Left hindlimb (tissue), 1 donor: ENCODE measurements around the gene INF2.
"Not testable (repeated sequence)": the region's sequence is repeated elsewhere in the genome, so short reads cannot be mapped to it uniquely, and the experiment has no call there.

ENCODE experiments used
- DNase-seq: peaks from one replicate; pipeline ENCODE4 v3.0.0-alpha.2; 2018

The INF2 gene

DNA sequence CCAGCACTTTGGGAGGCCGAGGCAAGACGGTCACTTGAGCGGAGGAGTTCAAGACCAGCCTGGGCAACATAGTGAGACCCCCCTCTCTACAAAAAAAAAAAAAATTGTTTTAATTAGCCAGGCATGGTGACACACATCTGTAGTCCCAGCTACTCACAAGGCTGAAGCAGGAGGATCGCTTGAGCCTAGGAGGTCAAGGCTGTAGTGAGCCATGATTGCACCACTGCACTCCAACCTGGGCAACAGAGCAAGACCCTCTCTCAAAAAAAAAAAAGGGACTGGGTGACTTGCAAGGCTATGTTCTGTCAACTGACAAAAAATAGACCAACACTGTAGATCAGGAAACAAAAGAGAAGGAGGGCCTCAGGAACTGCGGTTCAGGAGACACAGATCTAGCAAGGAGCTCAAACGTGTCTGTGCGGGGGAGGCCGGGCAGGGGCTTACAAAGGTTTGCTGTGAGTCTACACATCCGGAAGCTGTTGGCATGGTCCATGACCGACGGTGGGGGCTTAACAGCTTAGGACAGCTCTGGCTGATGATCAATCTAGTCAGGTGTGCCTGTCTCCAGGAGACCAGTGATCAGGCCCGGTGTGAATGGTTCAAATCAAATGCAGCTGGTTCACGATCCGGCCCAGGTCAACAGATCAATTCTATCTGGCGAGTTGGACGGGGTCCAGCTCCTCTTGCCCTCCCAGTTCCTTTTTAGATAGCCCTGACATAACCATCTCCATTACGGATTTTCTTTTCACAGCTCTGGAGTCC, 31.7 kb upstream of the INF2 start:
- DNase-seq, result no peak

- DNase-seq, result no peak
Observed at GRCh38 chr14:104658325-104658712, 31.1 kb upstream of the INF2 start.

- DNase-seq, result no peak
Observed at GRCh38 chr14:104659146-104659545, 30.3 kb upstream of the INF2 start.

DNA sequence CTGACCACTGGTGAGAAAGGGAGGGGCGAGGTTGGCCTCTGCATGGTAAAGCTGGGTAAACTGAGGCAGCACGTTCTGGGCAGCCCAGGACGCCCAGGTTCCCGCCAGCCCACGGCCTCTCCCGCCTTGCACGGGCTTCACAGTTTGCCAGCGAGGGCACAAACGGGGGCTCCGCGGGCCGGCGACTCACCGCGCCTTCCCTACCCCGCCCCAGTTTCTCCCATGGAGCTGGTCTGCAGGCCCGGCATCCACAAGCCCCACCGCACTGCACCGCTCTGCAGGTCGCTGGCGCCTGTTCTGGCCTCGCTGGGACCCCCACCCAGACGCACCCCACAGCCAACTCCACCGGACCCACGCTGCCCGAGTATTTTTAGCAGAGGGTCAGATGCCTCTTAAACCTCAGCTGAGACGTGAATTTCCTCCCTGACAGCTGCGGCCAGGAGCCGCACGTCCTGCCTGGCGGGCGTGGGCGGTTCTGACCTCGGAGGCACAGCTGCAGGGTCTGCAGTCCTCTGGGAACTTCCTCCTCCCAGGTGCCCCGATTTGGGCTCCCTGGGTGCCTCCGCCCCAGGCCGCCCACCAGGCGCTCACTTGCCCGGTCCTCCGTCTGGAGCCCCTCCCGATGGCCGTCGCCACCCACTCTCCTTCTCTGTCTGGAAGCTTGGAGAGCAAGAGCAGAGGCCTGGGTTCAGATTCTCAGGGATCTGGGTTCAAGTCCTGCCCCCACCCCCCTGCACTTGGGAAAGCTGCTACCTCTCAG, 29.5 kb upstream of the INF2 start:
- no peak for DNase-seq

- DNase-seq, result no peak
Observed at GRCh38 chr14:104660597-104660996, 28.8 kb upstream of the INF2 start.

GRCh38 chr14:104661086-104661485, 28.3 kb upstream of the INF2 start:
- DNase-seq, result no peak

GRCh38 chr14:104661528-104662157, 27.8 kb upstream of the INF2 start:
- DNase-seq, result not testable (repeated sequence)

DNA sequence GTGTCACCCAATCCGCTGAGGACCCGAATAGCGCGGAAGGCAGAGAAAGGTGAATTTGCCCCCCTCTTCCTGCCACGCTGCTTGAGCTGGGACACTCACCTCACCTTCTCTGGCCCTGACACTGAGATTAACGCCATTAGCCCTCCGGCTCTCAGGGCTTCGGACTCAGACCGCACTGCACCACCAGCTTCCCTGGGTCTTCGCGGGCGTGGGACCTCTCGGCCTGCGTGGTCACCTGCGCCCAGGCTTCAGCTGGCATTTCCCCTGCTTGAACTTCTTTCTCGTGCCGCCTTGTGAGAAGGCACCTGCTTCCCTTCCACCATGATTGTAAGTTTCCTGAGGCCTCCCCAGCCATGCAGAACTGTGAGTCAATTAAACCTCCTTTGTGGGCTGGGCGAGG, 26.9 kb upstream of the INF2 start:
- not testable (repeated sequence) for DNase-seq

DNA sequence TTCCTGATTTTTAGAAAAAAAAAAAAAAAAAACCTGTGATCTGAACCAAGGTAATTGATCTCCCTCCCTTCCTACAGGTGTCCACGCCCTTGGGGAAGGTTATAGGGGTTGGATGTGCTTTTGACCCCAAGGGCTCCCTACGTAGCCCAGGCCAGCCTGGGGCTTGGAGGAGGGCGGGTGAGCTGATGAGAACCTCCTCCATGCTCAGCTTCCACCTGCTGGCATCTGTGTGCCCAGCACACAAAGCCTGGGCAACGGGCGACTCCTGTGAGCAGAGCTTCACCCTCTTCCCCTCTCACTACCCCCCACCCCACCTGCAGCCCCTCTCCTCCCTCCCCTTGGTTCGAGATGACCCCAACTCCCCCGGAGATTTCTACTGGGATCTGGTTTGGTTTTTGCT, 25.3 kb upstream of the INF2 start:
- DNase-seq, result no peak

- DNase-seq, result no peak
Observed at GRCh38 chr14:104664588-104664987, 24.8 kb upstream of the INF2 start.

DNA sequence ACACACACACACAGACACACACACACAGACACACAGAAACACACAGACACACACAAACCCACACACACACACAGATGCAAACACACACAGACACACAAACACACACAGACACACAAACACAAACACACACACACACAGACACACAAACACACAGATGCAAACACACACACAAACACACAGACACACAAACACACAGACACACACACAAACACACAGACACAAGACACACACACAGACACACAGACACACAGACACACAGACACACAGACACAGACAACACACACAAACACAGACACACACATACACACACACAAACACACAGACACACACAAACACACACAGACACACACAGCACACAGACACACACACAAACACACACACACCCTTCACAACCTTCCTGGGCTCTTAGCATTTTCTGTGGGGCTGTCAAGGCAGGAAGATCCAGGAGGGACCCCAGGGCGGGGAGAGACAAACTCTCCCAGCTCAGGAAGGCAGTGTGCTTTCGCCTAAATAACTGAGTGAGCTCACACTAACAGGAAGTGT, 24.2 kb upstream of the INF2 start:
- DNase-seq, result no peak

DNA sequence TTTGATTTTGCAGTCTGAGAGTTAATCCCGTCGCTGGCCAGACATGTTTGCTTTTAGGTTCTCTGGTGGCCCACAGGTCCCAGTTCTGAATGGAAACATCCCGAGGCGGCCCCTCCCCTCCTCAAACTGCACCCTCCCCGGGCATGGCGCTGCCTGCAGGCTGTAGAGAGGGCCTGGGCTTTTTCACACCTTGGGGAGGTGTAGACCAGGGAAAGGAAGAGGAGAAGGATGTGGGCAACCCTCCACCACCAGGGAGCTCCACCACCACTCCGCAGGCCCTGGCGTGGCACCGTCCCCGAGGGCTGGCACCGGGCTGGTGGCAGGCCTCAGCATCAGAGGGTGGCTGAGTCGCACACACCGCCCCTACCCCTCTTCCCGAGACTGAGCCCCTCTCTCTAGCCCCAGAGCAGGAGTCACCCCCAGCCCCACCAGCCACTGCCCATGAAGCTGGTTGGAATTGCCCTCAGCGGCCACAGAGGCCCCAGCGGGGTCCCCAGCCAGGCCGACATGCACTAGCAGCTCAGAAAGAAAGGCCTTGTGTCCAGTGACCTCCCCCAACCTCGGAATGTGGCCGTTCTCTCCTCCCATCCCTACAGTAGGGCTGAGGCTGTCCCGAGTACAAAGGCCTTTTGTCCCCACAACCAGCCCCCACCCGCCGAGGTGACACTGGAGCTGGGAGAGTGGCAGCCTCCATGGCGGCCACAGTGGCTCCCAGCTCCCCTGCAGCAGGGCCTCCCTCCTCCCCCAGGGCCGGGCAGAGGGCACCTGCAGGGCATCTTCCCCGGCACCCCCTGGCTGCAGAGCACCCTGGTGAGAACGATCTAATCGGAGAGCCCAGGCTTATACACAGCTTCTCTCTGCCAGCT, 23.5 kb upstream of the INF2 start:
- peak; percentile 59 for DNase-seq

DNA sequence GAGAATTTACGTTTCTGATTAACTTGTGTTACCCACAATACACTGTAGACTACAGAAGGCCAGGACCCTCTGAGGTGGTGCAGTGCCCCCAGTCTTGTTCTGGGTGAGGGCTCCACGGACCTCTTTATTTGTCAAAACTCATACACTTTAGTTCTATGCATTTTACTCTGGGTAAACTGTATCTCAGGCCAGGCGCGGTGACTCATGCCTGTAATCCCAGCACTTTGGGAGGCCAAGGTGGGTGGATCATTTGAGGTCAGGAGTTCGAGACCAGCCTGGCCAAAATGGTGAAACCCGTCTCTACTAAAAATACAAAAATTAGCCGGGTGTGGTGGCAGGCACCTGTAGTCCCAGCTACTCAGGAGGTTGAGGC, 22.9 kb upstream of the INF2 start:
- DNase-seq, result not testable (repeated sequence)

DNA sequence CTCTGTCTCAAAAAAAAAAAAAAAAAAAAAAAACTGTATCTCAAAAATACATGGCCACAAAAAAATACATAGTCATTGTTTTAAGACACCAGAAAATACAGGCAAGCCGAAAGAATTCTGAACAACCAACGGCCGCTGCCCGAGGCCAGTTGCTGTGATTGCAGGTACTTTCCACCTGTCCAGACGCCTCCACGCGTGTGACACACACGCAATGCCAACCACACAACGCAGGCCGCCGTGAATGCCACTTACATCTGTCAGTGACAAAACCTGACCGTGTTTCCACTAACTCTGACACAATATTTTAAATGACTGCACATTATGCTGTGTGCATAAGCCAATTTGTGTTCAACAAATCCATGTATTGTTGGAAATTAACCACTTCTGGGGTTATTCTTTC, 22.4 kb upstream of the INF2 start:
- no peak for DNase-seq

GRCh38 chr14:104669697-104670096, 19.7 kb upstream of the INF2 start:
- DNase-seq, result no peak

DNA sequence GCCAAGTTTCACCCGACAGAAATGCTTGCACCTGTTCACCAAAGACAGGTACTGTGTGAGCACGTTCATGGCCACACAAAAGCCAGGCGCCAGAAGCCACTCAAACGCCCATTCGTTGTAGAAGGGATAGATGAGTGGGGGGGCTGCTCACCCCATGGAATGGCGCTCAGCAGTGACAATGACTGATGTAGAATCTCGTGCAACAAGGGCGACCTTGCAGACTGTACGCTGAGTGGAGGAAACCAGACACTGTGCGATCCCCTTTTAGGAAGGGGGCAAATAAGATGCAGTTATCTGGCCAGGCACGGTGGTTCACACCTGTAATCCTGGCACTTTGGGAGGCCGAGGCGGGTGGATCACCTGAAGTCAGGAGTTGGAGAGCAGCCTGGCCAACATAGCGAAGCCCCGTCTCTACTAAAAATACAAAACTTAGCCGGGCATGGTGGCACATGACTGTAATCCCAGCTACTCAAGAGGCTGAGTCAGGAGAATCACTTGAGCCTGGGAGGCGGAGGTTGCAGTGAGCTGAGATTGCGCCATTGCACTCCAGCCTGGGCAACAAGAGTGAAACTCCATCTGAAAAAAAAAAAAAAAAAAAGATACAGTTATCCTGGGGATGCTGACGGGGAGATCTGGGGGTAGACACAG, 18.0 kb upstream of the INF2 start:
- DNase-seq, result not testable (repeated sequence)

- not testable (repeated sequence) for DNase-seq
Observed at GRCh38 chr14:104672119-104672518, 17.3 kb upstream of the INF2 start.

DNA sequence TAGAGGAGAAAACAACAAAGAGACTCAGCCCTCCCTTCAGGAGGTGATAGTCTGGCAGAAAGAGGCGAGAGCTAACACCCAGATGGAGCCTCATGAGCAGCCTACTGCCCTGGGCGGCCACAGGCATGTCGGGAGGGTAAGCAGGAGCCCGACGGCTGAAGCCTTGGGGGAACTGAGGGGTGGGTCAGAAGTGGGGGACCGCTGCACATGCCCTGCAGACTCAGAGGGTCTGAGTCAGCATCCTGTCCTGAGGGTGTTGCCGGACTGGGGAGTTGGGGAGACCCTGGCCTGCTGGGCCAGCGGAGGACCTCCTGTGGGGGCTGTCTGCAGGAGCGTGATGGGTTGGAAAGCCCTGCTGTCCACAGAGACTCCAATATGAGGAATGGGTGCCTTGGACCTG, 15.9 kb upstream of the INF2 start:
- DNase-seq, result no peak

DNA sequence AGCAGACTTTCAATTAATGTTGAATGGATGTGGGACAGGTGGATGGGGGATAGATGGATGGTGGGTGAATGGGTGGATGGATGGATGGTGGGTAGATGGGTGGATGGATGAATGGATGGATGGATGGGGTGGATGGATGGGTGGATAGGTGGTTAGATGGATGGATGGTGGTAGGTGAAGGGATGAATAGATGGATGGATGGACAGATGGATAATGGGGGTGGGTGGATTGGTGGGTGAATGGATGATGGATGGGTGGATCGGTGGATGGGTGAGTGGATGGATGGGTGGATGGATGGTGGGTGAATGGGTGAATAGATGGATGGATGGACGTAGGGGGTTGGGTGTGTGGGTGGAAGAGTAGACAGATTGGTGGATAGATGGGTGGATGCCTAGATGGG, 14.0 kb upstream of the INF2 start:
- no peak for DNase-seq

GRCh38 chr14:104676130-104676693, 13.2 kb upstream of the INF2 start:
- peak; percentile 35 for DNase-seq

DNA sequence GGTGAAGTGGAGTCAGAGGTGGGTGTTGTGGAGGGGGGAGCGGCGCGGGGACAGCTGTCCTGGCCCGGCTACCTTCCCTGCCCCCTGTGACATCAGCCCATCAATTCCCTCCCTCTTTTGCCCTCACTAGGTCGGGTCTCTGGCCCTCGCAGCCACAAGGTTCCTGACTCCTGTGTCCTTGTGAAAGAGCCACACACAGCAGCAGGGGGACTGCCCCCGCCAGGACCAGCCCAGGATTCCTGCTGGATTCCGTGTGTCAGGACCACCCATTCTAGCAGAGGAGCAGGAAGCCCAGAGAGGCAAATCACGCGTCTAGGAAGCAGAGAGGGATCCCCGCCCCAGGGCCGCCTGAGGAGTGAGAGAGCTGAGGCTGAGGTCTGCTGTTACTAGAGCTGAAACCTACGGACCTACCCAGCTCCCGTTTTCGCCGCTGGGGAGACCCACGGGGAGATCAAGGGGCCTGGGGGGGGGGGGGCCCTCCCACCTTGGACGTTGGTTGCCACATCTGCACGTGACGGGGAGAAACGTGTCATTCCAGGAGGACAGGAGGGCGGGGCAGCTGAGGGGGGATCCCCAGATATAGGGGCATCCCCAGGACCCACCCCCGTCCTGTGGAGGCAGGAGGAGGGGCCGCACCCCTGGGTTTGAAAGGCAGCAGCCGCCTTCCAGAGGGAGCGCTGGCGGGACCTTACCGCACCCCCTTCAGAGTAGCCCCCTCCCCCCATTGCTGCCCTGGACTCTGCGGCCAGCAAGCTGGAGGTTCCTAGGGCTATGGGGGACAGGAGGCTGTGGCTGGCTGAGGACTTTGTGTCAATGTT, 12.5 kb upstream of the INF2 start:
- DNase-seq, result peak; percentile 61
